NT2/D1 (cell line): ENCODE data around the gene SLC26A5.

Experiments used
- SUZ12 ChIP-seq: IDR thresholded peaks from 2 replicates; pipeline ENCODE4 v1.6.1; 2011; ENCODE audit not compliant: insufficient read length, insufficient read depth; ENCODE audit errors: extremely low read depth
- YY1 ChIP-seq: IDR thresholded peaks from 2 replicates; pipeline ENCODE4 v1.6.1; 2011; ENCODE audit not compliant: insufficient read length, insufficient read depth
- ZNF274 ChIP-seq: IDR thresholded peaks from 2 replicates; pipeline ENCODE4 v1.6.1; 2011; ENCODE audit warnings: mild to moderate bottlenecking, low read depth, low read length

- TF ChIP-seq YY1 (no peak), ZNF274 (no peak), SUZ12 (no peak)
Observed at GRCh38 chr7:103346396-103346795, 99.6 kb downstream of the SLC26A5 start.
